Measurements from ENCODE around the gene RTN3.
"Not testable (repeated sequence)": the region's sequence is repeated elsewhere in the genome, so short reads cannot be mapped to it uniquely, and the experiment has no call there.

RTN3 gene

GRCh38 chr11:63683133-63683991 is 2.1 kb downstream of the RTN3 start:
- H3K27ac ChIP-seq (ENCODE audit: low read length) = peak overlapping the region; percentile 18
- peaks cover 13% of the 10 kb centered on the region for H3K4me1 ChIP-seq (ENCODE audit: control insufficient read depth, insufficient read depth, low read length)
- peak overlapping the region; percentile 92 to 95 for H3K4me3 ChIP-seq (ENCODE audit: low read length in 2 of 2)

GRCh38 chr11:63685158-63685721 is 3.9 kb downstream of the RTN3 start:
- H3K27me3 ChIP-seq (ENCODE audit: control insufficient read depth in 1 of 2, insufficient read depth in 2 of 2, low read length in 2 of 2); H3K4me3 ChIP-seq (ENCODE audit: low read length in 2 of 2); H3K27ac ChIP-seq (ENCODE audit: low read length); H3K36me3 ChIP-seq (ENCODE audit: control insufficient read depth in 2 of 2, insufficient read depth in 2 of 2, low read length in 2 of 2); H3K9ac ChIP-seq (ENCODE audit: low read length in 2 of 2); H3K9me3 ChIP-seq (ENCODE audit: control insufficient read depth in 2 of 2, low read length in 2 of 2): not testable (repeated sequence)
- peaks cover 13% of the 10 kb centered on the region for H3K4me1 ChIP-seq (ENCODE audit: control insufficient read depth, insufficient read depth, low read length)

More at GRCh38 chr11:63683133-63683991, 2.1 kb downstream of the RTN3 start:
- no peaks in the 10 kb centered on the region for H3K27me3 ChIP-seq (ENCODE audit: control insufficient read depth in 1 of 2, insufficient read depth in 2 of 2, low read length in 2 of 2)
- H3K9me3 ChIP-seq (ENCODE audit: control insufficient read depth in 2 of 2, low read length in 2 of 2) = no peaks in the 10 kb centered on the region
- H3K36me3 ChIP-seq (ENCODE audit: control insufficient read depth in 2 of 2, insufficient read depth in 2 of 2, low read length in 2 of 2) = no peaks in the 10 kb centered on the region
- peak overlapping the region; percentile 21 to 72 for H3K9ac ChIP-seq (ENCODE audit: low read length in 2 of 2)

GRCh38 chr11:63686926-63687325 is 5.6 kb downstream of the RTN3 start:
- Histone ChIP-seq H3K27ac (ENCODE audit: low read length) (no peak overlapping the region), H3K36me3 (ENCODE audit: control insufficient read depth in 2 of 2, insufficient read depth in 2 of 2, low read length in 2 of 2) (no peaks in the 10 kb centered on the region), H3K9me3 (ENCODE audit: control insufficient read depth in 2 of 2, low read length in 2 of 2) (no peaks in the 10 kb centered on the region), H3K27me3 (ENCODE audit: control insufficient read depth in 1 of 2, insufficient read depth in 2 of 2, low read length in 2 of 2) (no peaks in the 10 kb centered on the region), H3K4me1 (ENCODE audit: control insufficient read depth, insufficient read depth, low read length) (peaks cover 5% of the 10 kb centered on the region), H3K4me3 (ENCODE audit: low read length in 2 of 2) (no peak overlapping the region), H3K9ac (ENCODE audit: low read length in 2 of 2) (no peak overlapping the region)

- Histone ChIP-seq H3K9me3 (ENCODE audit: control insufficient read depth in 2 of 2, low read length in 2 of 2) (no peaks in the 10 kb centered on the region), H3K27me3 (ENCODE audit: control insufficient read depth in 1 of 2, insufficient read depth in 2 of 2, low read length in 2 of 2) (no peaks in the 10 kb centered on the region), H3K9ac (ENCODE audit: low read length in 2 of 2) (no peak overlapping the region), H3K4me3 (ENCODE audit: low read length in 2 of 2) (no peak overlapping the region), H3K27ac (ENCODE audit: low read length) (no peak overlapping the region), H3K4me1 (ENCODE audit: control insufficient read depth, insufficient read depth, low read length) (peaks cover 4% of the 10 kb centered on the region), H3K36me3 (ENCODE audit: control insufficient read depth in 2 of 2, insufficient read depth in 2 of 2, low read length in 2 of 2) (no peaks in the 10 kb centered on the region)
These were observed 6.5 kb downstream of the RTN3 start for GRCh38 chr11:63687845-63688244.

GRCh38 chr11:63694596-63694995 is 13.3 kb downstream of the RTN3 start:
- Histone ChIP-seq H3K9ac (ENCODE audit: low read length in 2 of 2) (no peak overlapping the region), H3K4me1 (ENCODE audit: control insufficient read depth, insufficient read depth, low read length) (no peaks in the 10 kb centered on the region), H3K36me3 (ENCODE audit: control insufficient read depth in 2 of 2, insufficient read depth in 2 of 2, low read length in 2 of 2) (no peaks in the 10 kb centered on the region), H3K9me3 (ENCODE audit: control insufficient read depth in 2 of 2, low read length in 2 of 2) (no peaks in the 10 kb centered on the region), H3K27ac (ENCODE audit: low read length) (no peak overlapping the region), H3K4me3 (ENCODE audit: low read length in 2 of 2) (no peak overlapping the region), H3K27me3 (ENCODE audit: control insufficient read depth in 1 of 2, insufficient read depth in 2 of 2, low read length in 2 of 2) (no peaks in the 10 kb centered on the region)

GRCh38 chr11:63698976-63699733 is 17.9 kb downstream of the RTN3 start:
- Histone ChIP-seq H3K9me3 (ENCODE audit: control insufficient read depth in 2 of 2, low read length in 2 of 2) (no peaks in the 10 kb centered on the region), H3K4me1 (ENCODE audit: control insufficient read depth, insufficient read depth, low read length) (no peaks in the 10 kb centered on the region), H3K9ac (ENCODE audit: low read length in 2 of 2) (no peak overlapping the region), H3K4me3 (ENCODE audit: low read length in 2 of 2) (no peak overlapping the region), H3K27me3 (ENCODE audit: control insufficient read depth in 1 of 2, insufficient read depth in 2 of 2, low read length in 2 of 2) (no peaks in the 10 kb centered on the region), H3K27ac (ENCODE audit: low read length) (no peak overlapping the region), H3K36me3 (ENCODE audit: control insufficient read depth in 2 of 2, insufficient read depth in 2 of 2, low read length in 2 of 2) (no peaks in the 10 kb centered on the region)

- no peaks in the 10 kb centered on the region for H3K27me3 ChIP-seq (ENCODE audit: control insufficient read depth in 1 of 2, insufficient read depth in 2 of 2, low read length in 2 of 2)
- H3K36me3 ChIP-seq (ENCODE audit: control insufficient read depth in 2 of 2, insufficient read depth in 2 of 2, low read length in 2 of 2) = no peaks in the 10 kb centered on the region
- H3K9ac ChIP-seq (ENCODE audit: low read length in 2 of 2) = no peak overlapping the region
- H3K9me3 ChIP-seq (ENCODE audit: control insufficient read depth in 2 of 2, low read length in 2 of 2) = no peaks in the 10 kb centered on the region
- no peak overlapping the region for H3K27ac ChIP-seq (ENCODE audit: low read length)
- H3K4me3 ChIP-seq (ENCODE audit: low read length in 2 of 2) = no peak overlapping the region
- no peaks in the 10 kb centered on the region for H3K4me1 ChIP-seq (ENCODE audit: control insufficient read depth, insufficient read depth, low read length)
These were observed 18.6 kb downstream of the RTN3 start for GRCh38 chr11:63699896-63700295.

- no peak overlapping the region for H3K9ac ChIP-seq (ENCODE audit: low read length in 2 of 2)
These were observed 24.2 kb downstream of the RTN3 start for GRCh38 chr11:63705526-63705925.

GRCh38 chr11:63708764-63709163 is 27.5 kb downstream of the RTN3 start:
- no peak overlapping the region for H3K4me3 ChIP-seq (ENCODE audit: low read length in 2 of 2)
- H3K27me3 ChIP-seq (ENCODE audit: control insufficient read depth in 1 of 2, insufficient read depth in 2 of 2, low read length in 2 of 2) = no peaks in the 10 kb centered on the region
- H3K27ac ChIP-seq (ENCODE audit: low read length) = no peak overlapping the region
- no peak overlapping the region for H3K9ac ChIP-seq (ENCODE audit: low read length in 2 of 2)
- H3K9me3 ChIP-seq (ENCODE audit: control insufficient read depth in 2 of 2, low read length in 2 of 2) = no peaks in the 10 kb centered on the region
- no peaks in the 10 kb centered on the region for H3K36me3 ChIP-seq (ENCODE audit: control insufficient read depth in 2 of 2, insufficient read depth in 2 of 2, low read length in 2 of 2)
- H3K4me1 ChIP-seq (ENCODE audit: control insufficient read depth, insufficient read depth, low read length) = peaks cover 2% of the 10 kb centered on the region

More at GRCh38 chr11:63705526-63705925, 24.2 kb downstream of the RTN3 start:
- peaks cover 2% of the 10 kb centered on the region for H3K4me1 ChIP-seq (ENCODE audit: control insufficient read depth, insufficient read depth, low read length)
- no peaks in the 10 kb centered on the region for H3K36me3 ChIP-seq (ENCODE audit: control insufficient read depth in 2 of 2, insufficient read depth in 2 of 2, low read length in 2 of 2)
- no peak overlapping the region for H3K4me3 ChIP-seq (ENCODE audit: low read length in 2 of 2)
- no peaks in the 10 kb centered on the region for H3K27me3 ChIP-seq (ENCODE audit: control insufficient read depth in 1 of 2, insufficient read depth in 2 of 2, low read length in 2 of 2)
- no peak overlapping the region for H3K27ac ChIP-seq (ENCODE audit: low read length)
- no peaks in the 10 kb centered on the region for H3K9me3 ChIP-seq (ENCODE audit: control insufficient read depth in 2 of 2, low read length in 2 of 2)

GRCh38 chr11:63709336-63709884 is 28.1 kb downstream of the RTN3 start:
- Histone ChIP-seq H3K36me3 (ENCODE audit: control insufficient read depth in 2 of 2, insufficient read depth in 2 of 2, low read length in 2 of 2) (no peaks in the 10 kb centered on the region), H3K4me1 (ENCODE audit: control insufficient read depth, insufficient read depth, low read length) (peaks cover 2% of the 10 kb centered on the region), H3K27ac (ENCODE audit: low read length) (no peak overlapping the region), H3K27me3 (ENCODE audit: control insufficient read depth in 1 of 2, insufficient read depth in 2 of 2, low read length in 2 of 2) (no peaks in the 10 kb centered on the region), H3K9me3 (ENCODE audit: control insufficient read depth in 2 of 2, low read length in 2 of 2) (no peaks in the 10 kb centered on the region), H3K4me3 (ENCODE audit: low read length in 2 of 2) (no peak overlapping the region), H3K9ac (ENCODE audit: low read length in 2 of 2) (no peak overlapping the region)
